GM10266 (cell line): ENCODE measurements around the gene AQP3.
"Not testable (repeated sequence)": the region's sequence is repeated elsewhere in the genome, so short reads cannot be mapped to it uniquely, and the experiment has no call there.

Experiments
- DNase-seq: peaks from one replicate; pipeline ENCODE4 v3.0.0; 2012; ENCODE audit errors: extremely low spot score
- TF ChIP-seq, protein P1 (sequence below): IDR thresholded peaks from 2 replicates; pipeline ENCODE4 v1.5.1; 2012; ENCODE audit warnings: mild to moderate bottlenecking, low read depth; ENCODE audit not compliant: control insufficient read depth, insufficient read depth; ENCODE audit errors: missing control alignments

Gene AQP3

DNA sequence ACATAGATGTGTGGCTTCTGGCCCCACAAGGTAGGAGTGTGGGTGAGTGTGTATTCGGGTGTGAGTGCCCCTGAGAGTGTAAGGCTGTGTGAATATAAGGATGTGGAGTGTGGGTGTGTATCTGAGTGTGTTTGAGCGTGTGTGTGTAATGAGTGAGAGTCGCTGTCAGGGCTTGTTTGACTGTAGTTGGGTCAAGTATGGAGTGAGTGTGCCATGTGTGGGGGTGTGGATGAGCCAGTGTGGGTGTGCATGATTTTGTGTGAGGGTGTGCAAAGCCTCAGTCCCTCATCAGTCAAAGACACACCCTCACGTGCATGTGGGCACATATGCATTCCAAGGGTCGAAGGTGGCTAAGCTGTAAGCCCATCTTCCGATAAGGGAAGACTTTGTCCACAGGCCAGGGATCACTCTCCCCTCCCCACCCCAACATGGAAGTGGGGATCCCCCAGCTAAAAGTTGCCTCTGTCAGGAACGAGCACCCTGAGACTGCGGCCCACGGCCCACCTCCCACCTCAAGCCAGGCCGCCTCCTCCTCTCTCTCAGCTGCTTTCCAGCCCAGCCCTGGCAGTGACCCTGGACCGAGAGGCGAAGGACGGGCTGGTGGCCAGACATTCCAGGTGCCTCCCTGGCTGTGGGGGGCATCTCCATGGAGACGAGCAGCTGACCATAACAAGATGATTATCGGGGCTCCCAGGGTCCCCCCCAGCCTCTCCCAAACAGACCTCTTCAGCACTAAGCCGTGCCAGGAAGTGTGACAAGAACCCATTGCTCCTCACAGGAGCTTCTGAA lies 12.9 kb downstream of the AQP3 start:
- TF ChIP-seq, protein P1, sequence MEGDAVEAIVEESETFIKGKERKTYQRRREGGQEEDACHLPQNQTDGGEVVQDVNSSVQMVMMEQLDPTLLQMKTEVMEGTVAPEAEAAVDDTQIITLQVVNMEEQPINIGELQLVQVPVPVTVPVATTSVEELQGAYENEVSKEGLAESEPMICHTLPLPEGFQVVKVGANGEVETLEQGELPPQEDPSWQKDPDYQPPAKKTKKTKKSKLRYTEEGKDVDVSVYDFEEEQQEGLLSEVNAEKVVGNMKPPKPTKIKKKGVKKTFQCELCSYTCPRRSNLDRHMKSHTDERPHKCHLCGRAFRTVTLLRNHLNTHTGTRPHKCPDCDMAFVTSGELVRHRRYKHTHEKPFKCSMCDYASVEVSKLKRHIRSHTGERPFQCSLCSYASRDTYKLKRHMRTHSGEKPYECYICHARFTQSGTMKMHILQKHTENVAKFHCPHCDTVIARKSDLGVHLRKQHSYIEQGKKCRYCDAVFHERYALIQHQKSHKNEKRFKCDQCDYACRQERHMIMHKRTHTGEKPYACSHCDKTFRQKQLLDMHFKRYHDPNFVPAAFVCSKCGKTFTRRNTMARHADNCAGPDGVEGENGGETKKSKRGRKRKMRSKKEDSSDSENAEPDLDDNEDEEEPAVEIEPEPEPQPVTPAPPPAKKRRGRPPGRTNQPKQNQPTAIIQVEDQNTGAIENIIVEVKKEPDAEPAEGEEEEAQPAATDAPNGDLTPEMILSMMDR = no peak
- no peak for DNase-seq

DNA sequence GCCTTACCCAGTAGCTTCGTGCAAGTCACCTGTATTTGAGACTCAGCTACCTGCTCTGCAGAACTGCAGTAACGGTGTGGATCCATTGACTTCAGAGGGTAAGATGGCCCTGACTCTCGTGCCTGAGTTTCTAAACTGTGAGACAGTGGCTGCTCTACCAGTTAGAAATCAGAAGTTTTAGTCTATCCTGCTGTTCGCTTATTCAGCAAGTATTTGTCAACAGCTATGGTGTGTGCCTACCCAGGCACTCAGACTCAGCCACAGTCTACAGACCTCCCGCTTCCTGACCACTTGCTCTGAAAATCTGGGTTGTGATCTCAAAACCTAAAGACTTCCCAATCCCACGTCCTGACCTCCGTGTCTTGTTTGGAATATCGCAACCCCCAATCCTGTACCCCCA lies 13.5 kb downstream of the AQP3 start:
- DNase-seq = no peak

DNA sequence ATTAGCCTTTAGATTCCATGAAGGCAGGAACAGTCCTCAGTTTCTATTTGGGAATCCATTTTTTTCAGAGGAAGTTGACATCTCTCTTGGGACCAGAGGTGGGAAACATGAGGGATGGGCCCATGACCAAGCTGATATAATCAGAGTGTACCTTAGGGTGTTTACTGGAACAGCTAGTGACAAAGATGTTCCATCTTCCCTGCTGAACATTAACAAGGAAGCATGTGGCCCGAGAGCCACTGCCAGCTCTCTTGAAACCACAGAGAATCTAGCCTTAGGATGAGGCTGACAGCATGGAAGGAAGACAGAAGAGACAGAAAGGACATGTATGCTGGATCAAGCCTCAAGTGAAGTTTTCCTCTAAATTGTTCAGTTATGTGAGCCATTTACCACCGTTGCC lies 16.0 kb downstream of the AQP3 start:
- no peak for DNase-seq
- TF ChIP-seq, protein P1 = no peak

More for the DNA sequence above, 13.5 kb downstream of the AQP3 start:
- TF ChIP-seq, protein P1 = no peak

DNA sequence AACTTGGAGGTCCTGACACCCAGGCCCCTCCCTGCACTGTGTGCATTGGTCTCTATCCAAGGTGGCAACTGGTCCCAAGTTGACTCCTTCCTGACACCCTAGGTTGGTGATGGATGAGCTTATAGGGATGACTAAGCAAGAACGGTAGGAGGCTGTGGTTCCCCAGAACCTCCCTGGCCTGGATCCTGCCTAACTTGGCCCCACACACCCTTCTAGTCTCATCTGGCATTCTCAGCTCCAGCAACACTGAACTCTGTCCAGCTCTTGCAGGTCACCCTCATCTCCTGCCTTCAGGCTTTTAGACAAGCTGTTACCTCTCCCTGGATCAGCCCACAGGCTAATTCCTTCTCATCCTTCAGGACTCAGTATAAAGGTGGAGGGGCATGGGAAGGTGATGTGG lies 16.5 kb downstream of the AQP3 start:
- TF ChIP-seq, protein P1 = no peak
- DNase-seq = no peak

DNA sequence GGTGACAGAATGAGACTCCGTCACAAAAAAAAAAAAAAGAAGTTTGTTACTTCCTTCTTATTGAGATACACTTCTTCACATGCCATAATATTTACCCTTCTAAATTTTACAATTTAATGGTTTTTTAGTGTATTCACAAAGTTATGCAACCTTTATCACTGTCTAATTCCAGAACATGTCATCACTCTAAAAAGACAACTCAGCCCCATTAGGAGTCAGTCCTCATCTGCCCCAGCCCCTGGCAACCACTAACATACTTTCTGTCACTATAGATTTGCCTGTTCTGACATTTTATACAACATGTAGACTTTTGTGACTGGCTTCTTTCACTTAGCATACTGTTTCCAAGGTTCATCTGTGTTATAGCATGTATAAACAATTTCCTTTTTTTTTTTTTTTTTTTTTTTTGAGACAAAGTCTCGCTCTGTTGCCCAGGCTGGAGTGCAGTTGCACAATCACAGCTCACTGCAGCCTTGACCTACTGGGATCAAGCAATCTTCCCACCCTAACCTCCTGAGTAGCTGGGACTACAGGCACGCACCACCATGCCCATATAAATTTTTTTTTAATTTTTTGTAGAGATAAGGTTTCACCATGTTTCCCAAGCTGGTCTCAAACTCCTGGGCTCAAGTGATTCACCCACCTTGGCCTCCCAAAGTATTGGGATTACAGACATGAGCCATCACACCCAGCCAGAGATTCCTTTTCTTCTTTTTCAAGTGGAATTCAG lies 18.0 kb downstream of the AQP3 start:
- DNase-seq = no peak

DNA sequence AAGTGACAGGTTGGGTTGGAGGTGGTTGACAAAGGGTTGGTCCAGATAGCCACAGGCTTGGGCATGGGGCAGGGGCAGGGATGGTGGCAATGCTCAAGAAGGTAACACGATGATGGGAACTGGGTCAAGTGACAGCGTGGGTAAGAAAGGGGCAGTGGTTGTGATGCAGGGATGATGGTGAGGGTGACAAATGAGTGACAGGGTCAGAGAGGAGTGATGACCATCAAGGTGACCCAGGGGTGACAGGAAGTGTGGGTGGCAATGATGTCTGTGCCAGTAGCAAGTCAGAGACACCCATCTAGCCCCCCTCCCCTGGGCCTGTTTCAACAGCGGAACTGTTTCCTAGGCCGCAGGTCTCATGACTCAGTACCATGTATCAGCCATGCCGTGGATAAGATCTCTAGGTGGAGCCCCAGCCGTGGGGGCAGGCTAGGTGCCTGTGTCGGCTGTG lies 20.5 kb downstream of the AQP3 start:
- no peak for DNase-seq
- TF ChIP-seq, protein P1 = no peak

More for the DNA sequence above, 18.0 kb downstream of the AQP3 start:
- TF ChIP-seq, protein P1 = no peak

DNA sequence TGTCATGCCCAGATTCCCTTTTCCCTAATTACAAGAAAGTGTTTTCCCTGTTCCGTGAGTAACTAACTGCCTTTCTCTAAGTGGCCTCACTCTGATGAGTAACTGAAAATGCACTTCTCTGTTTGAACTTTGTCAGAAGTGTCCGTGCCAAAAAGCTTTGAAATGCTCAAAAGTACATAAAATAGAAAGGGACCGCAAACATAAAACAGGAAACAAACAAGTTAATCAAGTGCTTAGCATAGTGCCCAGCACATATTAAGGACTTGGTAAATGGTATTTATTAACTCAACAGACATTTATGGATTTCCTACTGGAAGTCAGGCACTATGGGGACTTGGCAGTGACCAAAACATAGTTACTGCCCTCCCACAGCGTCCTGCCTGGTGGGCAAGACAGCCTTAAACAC lies 22.3 kb downstream of the AQP3 start:
- TF ChIP-seq, protein P1 = no peak
- no peak for DNase-seq

DNA sequence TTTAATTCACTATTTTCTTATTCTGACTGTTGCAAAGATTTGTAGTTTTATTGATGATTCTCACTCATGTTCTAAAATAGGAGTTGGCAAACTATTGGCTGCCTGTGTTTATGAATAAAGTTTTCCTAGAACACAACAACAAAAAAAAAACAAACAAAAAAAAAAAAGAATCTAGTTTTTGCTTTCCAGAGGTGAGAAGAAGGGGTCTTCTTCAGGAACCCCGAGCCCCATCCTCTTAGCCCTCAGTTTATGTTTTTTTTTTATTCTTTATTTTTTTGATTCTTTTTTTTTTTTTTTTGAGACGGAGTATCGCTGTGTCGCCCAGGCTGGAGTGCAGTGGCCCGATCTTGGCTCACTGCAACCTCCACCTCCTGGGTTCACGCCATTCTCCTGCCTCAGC lies 22.9 kb downstream of the AQP3 start:
- not testable (repeated sequence) for DNase-seq

DNA sequence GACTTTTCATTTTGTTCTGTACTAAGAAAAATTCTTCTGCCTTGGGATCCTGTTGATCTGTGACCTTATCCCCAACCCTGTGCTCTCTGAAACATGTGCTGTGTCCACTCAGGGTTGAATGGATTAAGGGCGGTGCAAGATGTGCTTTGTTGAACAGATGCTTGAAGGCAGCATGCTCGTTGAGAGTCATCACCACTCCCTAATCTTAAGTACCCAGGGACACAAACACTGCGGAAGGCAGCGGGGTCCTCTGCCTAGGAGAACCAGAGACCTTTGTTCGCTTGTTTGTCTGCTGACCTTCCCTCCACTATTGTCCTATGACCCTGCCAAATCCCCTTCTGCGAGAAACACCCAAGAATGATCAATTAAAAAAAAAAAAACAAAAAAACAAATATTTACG lies 23.4 kb downstream of the AQP3 start:
- not testable (repeated sequence) for DNase-seq
